Cortex of kidney (tissue), 1 donor: ENCODE results near the gene FIS1.

Experiments
- DNase-seq: peaks from one replicate; lab custom pipeline; 2025; lab: John Stamatoyannopoulos, UW

Gene FIS1

DNA sequence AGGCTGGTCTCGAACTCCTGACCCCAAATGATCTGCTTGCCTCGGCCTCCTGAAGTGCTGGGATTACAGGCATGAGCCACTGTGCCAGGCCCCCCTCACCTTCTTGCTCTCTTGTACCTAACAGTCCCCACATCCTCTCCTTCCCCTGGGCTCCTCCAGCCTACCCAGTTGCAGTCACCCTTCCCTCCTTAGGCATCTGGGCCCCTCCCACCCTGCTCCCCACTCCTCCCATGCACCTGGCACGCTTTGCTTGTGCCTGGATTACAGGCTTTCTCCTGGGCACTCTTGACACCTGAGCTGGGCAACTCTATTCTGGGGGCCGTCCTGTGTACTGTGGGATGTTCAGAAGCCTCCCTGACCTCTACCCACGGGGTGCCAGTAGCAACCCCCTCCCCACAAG is 10.2 kb downstream of the FIS1 start:
- no peak for DNase-seq

DNA sequence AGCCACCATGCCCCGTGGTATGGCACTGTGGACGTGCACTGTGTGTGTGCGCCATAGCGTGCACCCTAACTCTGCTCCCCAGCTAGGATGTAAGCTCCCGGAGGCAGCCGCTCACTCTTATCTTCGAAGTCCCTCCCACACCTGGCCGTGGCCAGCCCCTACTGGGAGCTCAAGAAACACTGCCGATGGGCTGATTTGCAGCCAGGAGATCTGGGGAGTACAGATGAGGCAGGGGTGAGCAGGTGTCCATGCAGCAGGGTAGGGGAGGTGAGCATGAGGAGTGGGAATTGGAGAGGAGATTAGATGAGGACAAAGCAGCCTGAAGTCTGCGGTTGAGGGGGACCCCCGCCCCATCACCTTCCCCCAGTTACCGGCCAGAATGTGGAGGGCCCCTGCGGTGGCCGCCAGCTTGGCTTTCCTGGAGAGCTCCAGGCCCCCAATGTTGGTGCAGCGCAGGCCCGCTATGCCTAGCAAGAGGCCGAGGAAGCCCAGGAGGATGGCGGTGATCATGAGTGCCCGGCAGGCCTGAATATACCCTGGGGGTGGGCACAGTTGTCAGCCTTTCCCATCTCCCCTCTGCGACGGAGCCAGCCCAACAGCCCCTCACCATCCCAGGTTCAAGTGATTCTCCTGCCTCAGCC is 10.9 kb downstream of the FIS1 start:
- DNase-seq, result no peak

DNA sequence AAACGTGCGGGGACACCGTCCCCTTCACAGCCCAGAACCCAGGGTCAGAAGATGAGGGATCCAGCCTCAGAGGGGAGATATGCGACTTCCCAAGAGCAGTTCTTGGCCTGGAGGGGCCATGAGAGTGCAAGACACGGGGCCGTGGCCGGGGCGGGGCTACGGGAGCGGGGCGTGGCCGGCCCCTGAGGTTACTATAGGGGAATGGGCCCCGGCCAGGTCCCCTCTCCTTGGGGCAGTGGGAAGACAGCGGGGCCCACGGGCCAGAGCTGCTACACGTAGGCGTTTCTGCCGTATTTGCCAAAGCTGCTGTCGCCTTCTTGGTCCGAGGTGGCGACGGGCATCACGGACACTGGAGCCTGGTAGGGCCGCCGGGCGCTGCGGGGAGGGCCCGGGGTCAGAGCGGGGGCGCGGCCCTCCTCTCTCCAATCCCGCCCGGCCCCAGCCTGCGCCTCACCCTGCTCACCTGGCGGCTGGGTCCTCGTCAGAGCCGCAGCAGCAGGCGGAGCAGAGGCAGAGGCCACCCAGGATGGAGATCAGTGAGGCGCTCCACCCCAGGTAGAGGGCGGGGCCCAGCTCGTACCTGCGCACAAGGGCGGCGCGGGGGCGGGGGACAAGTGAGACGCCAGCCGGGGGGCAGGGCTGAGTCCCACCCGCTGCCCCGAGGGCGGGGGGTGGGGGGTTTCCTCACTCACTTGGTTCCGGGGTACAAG is 12.6 kb downstream of the FIS1 start:
- no peak for DNase-seq

DNA sequence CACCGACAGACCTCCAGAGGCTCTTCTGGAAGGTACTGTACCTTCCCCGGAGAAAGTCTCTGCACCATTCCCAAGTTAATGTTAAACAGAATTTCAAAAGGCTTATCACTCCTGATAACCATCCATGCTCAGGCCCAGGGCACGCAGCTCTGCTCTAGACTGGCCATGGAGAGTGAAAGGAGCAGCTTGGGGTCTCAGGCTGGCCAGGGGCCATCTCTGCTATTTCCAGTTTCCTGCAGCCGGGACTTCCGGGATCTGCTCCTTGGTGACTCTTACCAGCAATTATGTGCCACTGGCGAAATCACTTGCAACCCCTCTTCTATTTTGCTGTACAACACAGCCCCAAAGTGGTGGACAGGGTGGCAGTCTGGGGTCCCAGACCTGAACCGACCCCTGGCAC is 13.2 kb downstream of the FIS1 start:
- no peak for DNase-seq

DNA sequence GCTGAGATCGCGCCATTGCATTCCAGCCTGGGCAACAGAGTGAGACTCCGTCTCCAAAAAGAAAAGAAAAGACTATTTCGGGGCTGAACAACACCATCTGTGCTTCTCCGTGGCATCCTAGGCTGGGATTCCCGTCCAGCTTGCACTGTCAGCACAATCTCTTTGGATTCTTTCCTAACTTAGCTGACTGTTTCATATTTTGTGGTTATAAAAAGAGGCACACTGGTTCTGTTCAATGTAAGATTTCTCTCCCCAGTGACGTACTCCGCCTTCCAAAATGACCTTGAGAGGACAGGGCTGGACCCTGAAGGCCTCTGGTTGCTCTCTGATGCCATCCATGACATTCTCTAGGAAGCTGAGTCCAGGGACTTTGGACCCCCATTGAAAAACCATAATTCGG is 18.2 kb downstream of the FIS1 start:
- DNase-seq, result no peak

DNA sequence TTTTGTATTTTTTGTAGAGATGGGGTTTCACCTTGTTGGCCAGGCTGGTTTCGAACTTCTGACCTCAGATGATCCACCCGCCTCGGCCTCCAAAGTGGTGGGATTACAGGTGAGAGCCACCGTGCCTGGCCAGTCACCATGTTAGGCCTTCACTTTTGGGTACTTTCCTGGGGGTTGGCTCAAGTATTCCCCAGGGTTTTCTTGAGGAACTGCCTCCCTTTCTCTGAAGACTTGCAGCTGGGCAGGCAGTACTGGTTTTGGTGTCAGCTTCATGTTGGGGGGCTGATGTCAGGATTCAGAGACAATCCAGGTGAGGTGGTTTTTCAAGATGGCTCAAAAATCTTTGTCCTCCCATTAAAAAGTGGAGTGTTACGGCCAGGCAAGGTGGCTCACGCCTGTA is 19.2 kb downstream of the FIS1 start:
- DNase-seq, result no peak

DNA sequence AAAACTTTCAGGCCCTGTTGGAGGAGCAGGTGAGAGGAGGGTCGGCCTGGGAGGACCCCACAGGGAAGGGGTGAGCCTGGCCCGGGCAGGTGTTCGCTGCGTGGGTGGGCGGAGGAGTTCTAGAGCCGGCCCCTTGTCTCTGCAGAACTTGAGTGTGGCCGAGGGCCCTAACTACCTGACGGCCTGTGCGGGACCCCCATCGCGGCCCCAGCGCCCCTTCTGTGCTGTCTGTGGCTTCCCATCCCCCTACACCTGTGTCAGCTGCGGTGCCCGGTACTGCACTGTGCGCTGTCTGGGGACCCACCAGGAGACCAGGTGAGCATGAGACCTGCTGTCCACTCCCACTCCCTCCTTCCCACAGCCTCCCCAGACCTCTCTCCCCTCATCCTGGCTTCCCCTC is 21.4 kb downstream of the FIS1 start:
- no peak for DNase-seq

DNA sequence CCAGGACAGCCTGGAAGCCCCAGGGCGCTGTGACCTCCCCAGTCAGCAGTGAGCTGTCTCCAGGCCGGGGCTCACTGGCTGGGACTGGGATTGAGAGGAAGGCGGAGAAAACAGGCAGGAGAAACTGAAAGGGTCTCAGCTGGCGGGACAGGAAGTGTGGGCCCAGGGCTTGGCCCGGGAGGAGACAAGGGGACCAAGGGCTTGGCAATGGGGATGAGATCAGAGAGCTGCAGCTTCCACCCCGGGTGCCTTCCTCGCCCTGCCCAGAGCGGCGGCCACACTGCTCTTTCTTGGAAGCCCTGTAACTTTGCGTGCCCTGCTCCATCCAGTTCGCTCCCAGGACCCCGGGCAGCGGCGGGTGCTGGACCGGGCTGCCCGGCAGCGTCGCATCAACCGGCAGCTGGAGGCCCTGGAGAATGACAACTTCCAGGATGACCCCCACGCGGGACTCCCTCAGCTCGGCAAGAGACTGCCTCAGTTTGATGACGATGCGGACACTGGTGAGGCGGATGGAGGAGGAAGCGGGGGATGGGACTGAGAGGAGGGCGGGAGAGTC is 22.5 kb downstream of the FIS1 start:
- DNase-seq, result no peak

DNA sequence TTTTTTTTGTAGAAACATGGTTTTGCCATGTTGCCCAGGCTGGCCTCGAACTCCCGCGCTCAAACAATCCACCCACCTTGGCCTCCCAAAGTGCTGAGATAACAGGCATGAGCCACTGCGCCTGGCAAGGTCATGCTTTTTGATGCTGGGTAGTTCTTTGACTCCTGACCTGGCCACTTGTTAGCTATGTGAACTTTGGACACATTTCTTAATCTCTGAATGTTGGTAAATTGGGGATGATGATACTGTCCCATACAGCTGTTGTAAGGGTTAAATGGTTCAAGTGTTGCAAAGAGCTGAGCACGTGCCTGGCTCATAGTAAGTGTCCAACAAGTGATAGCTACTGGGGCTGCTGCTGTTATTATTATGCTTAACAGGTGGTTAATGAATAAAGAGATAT is 24.6 kb downstream of the FIS1 start:
- no peak for DNase-seq

DNA sequence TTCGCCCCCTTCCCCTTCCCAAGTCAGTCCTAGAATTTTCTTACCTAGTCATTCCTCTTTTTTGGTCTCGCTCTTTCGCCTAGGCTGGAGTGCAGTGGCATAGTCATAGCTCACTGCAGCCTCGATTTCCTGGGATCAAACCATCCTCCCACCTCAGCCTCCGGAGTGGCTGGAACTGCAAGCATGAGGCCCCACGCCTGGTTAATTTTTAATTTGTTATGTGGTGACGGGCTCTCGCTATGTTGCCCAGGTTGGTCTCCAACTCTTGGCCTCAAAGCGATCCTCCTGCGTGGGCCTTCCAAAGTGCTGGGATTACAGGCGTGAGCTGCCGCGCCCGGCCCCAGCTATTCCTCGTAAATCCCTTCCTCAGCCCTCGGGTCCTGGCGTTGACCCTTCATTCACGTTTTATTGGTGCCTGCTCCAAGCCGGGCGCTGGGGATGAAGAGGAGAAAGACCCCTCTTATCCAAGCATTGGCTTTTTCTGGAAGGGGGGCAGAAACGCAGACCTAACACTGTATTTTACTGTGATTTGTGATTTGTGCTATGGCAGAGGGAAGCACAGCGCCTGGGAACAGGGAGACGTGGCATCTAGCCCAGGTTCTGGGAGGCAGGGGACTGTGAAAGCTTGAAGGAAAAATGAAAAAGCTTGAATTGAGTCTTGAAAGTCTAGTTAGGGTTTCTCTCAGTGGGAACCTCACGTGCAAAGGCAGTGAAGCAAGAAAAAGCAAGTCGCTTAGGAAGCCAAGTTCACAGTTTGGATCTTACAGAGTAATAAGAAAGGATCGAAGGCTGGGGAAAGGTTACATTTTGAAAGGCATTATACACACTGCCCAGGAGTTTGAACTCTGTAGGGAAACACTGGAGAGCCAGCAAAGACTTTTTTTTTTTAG is 26.4 kb downstream of the FIS1 start:
- no peak for DNase-seq

DNA sequence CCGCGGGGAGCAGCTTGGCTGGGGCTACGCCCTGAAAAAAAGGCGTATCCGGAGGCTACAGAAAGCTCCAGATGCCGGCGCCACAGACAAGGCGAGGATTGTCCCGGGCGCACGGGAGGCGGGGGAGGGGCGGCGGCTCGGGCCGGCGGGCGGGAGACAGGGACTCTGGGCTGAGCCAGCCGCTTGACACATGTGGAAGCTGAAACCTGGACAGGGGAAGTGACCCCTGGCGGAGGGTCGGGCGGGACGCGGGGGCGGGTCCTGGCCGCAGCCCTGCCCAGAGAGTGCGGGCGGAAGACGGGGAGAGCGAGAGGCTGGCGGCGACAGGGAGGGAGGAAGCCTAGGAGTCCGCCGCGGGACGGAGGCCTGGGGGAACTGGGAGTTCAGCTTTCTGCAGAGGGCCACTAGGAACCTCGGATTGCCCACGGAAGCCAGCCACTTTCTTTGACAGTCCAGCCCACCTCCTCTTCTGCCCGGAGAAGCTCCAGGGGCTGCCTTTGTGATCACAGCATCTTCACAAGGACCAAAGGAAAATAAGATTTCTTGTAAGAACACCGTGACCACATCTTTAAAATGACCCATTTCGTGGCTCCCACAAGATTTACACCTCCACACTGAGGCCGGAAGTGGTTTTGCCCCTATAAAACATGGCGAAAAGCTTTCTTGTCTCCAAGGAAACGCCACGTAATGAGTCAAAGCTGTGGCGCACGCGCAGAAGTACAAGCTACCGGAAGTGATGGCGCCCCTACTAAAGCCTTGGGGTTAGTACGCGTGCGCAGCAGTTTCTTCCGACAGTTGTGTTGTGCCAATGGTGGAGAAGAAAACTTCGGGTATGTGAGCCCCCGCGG is 27.3 kb downstream of the FIS1 start, which contains the start of the genes PLOD3 and ZNHIT1:
PLOD3 (minus strand) TSS at position 194 of the 848 bp plus-strand sequence. CDS start 307 bp downstream, outside the sequence.
ZNHIT1 (plus strand) TSS at position 778 of the 848 bp plus-strand sequence; CDS start at position 809, 31 bp downstream.
- no peak for DNase-seq

DNA sequence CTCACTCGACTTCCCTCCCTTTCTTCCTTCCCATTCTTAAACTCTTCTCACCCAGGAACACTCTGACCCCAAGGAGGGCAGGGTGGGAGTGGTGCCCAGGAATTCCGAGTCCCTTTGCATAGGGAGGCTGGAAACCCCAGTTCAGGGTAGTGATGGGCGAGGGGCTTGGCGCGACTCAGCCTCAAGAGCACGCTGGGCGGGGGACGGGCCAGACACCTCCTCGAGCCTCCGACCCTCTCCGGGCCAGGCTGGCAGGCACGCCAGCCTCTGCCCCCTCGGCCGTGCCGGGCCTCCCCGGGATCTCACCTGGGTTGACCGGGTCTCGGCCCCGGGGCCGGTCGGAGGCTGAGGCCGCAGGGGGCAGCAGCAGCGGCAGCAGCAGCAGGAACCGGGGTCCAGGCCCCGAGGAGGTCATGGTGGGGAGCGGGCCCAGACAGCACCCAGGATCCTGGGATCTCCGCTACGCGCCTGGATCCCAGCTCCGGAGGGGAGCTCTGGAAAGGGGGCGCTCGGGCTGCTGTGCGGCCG is 28.0 kb downstream of the FIS1 start:
- DNase-seq, result no peak

DNA sequence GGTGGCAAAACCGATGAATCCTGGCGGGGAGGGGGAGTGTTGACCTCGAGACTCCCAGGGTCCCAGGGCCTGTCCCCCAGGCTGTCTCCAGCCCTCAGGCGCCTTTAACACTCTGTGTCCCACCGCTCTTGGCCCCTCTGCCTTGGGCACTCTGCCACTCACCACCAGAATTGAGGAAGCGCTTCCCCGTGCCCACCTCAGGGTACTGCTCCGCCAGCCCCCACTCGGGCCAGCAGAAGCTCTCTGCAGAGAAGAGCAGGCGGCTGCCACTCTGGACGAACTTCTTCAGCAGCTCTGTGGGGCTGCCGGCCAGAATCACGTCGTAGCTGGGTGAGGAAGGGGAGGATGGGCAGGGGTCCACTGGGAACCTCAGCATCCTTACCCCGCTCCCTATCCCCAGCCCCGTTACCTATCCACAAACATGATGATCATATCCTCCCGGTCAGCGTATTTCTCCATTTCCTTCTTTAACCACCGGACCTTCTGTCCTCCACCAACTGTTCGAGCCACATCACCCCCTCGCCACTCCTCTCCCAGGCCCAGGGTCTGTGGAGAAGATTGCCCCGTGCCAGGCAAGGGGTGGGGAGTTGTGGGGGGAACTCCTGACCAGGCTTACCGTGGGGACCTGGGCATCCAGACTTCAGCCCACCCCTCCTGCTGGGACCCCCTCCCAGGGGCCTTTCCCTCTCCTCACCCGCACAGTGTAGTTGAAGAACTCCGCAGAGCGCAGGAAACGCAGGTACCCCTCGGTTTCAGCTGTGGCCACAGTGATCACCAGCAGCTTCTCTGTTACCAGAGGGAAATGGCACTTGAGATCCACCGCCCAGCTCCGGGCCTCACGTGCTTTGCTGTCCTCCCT is 28.7 kb downstream of the FIS1 start:
- no peak for DNase-seq

DNA sequence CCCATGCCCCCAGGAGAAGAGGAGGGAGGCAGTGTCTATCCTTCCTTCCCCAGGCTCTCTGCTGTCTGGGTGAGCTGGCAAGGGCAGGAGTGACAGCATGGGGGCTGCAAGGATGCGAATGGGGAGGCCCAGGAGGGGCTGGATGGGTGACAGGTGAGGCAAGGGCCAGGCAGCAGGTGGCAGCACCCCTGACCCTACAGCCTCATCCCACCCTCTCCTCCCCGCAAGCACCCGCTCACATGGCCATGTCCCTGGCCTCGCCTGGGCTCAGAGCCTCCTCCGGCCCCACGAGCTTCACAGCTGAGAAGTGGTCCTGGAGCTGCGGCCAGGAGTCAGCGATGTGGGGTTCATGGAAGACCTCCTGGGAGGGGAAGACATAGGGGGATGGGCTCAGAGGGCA is 32.9 kb downstream of the FIS1 start:
- DNase-seq, result no peak

DNA sequence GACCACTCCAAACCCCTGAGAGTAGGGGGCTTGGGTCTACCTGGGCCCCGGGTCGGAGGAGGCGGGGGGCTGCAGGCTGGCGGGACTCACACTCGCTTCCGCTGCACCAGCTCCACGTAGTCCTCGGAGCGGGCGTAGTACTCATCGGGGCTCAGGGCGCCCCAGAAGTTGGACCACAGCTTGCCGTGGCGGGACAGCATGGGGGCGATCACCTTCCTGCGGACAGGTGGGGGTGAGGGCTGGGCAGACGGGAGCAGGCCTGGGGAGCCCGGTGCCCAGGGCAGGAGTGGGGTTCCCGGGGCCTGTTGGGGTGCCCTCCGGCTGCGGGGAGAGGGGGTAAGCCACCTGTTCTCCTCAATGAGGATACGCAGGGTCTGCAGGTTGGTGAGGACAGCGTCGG is 33.4 kb downstream of the FIS1 start:
- DNase-seq, result no peak

DNA sequence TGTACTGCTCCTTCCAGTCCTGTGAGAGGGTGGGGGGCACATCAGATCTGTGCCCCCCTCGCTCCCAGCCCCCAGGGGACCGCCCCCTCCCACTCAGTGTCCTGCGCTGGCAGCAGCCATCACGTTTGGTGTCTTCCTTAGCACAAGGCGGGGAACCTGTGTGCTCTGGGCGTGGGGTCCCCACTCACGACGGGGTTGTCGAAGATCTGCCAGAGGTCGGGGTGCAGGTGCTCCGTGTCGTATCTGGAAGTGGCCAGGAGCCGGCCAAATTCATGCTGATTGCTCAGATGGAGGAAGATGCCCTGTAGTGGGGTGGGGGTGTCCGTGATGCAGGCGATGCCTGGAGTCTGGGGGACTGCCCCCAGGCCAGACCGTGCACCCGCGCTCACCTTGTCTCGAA is 34.7 kb downstream of the FIS1 start:
- no peak for DNase-seq

DNA sequence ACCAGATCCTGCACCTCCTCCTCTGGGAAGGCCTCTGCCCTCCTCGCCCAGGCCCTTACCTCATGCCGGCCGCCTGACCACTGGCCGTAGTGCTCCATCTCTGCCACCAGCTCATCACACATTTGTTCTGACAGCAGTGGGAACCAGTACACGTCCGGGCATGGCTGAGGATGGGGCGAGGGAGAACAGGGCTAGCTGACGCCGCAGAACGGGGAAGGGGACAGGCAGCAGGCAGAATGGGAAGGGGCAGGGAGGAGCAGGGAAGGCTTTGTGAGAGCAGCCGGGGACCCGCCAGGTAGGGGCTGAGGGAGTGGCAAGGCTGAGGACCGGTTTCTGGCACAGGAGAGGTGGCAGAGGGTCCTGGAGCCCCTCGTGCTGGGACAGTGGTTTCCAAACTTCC is 36.1 kb downstream of the FIS1 start:
- DNase-seq, result no peak

DNA sequence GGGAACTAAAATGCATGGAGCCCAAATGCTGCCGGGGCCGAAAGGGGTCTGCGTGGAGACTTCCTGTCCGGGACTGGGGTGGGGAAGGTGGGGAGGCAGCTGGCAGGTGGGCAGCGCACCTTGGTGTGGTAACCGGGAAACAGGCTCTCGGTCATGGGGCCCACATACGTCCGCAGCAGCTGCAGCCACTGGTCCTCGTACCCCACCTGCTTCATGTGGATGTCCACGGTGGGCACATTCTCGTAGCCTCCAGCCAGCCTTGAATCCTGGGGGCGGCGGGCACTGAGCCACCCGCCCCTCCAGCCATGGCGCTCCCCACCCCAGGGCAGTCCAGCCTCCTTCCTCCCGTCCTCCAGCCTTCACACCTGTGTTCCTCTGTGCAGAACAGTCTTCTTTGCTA is 37.4 kb downstream of the FIS1 start:
- DNase-seq, result no peak

DNA sequence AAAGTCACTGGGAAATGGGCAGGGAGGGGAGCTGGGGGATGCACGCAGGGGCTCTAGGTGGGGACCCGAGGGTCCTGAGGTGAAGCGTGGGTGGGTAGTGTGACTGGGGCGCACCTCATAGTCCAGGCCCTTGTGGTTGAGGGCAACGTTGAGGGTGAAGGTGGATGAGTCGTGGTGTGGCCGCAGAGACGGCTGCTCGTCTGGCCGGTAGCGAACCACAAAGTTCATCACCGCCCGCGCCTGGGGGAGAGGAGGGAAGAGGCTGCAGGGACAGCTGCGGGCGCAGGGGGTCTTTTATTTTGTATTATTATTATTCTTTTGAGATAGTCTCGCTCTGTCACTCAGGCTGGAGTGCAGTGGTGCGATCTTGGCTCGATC is 38.2 kb downstream of the FIS1 start:
- no peak for DNase-seq

DNA sequence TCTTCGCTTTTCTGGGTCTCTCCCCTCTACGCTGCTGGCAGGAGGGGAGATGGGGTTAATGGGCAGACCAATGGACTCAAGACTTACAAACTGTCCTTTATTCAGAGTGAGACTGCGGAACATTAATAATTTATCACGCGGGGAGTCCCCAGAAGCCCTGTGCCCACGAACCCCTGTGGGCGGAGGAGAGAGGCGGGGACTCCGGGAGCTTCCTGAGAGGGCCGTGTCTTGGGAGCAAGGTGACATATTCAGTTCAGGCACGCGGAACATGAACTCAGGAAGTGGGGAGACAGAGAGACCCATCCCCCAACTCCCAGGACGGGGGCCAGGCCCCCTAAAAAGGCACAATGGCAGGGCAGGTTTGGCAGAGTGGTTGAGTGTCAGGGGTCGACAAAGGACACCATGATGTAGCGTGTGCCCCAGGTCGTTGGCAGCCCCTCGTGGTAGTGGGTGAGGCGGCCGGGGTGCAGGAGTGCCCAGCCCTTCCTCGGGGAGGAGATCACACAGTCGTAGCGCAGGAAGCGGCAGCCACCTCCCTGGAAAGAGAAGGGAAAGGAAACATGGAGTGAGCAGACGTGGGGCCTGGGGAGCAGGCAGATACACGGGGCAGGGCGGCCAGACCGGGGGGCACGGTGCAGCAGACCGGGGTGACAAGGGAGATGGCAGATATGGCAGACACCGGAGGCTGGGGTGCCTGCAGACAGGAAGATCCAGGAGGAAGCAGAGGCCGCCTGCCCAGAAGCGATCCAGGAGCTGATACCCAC is 38.8 kb downstream of the FIS1 start:
- DNase-seq, result no peak
